Sigmoid colon (tissue), 4 donors: ENCODE measurements around the gene ELOB.

Experiments
- EP300 ChIP-seq, 4 donors: sonication (generic); formaldehyde crosslinking; IDR thresholded peaks; one replicate each; pipeline ENCODE4 v1.6.1; 2017; ENCODE audit warnings: antibody characterized with exemption in 4 of 4
- POLR2A ChIP-seq, 2 donors: fragments of 450-650 bp; IDR thresholded peaks; one replicate each; pipeline ENCODE4 v1.6.1; 2016; ENCODE audit warnings: antibody characterized with exemption in 2 of 2, mild to moderate bottlenecking in 2 of 2, moderate library complexity in 2 of 2
- POLR2AphosphoS5 ChIP-seq, 4 donors: sonication (generic); formaldehyde crosslinking; IDR thresholded peaks; one replicate each; pipeline ENCODE4 v1.6.1; 2017; ENCODE audit warnings: antibody characterized with exemption in 4 of 4
- TF ChIP-seq, protein P1 (sequence below), 4 experiments: fragments of 450-650 bp in 3 of 4; fragments of 200-600 bp in 1 of 4; IDR thresholded peaks; one replicate each; pipeline ENCODE4 v1.5.1; 2016 to 2019; ENCODE audit warnings: antibody characterized with exemption in 4 of 4, mild to moderate bottlenecking in 3 of 4, moderate library complexity in 2 of 4

DNA sequence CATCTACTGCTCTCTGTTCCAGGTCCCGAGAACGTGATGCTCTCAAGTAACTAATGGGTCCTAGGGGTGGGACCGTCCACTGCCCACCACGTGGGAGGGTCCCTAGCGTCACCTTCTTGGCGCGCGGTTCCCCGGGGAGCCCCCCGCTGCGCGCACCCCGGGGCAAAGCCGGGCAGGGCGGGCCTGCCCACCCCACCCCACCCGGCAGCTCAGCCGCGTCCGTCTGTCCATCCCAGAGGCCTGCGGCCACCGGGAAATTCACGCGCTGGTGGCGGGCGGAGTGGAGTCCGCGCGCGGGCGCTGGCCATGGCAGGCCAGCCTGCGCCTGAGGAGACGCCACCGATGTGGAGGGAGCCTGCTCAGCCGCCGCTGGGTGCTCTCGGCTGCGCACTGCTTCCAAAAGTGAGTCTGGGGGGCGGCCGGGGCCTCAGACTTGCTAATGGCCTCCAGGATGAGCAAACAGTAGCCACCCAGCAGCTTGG, 21.7 kb upstream of the ELOB start:
- TF ChIP-seq, protein P1, sequence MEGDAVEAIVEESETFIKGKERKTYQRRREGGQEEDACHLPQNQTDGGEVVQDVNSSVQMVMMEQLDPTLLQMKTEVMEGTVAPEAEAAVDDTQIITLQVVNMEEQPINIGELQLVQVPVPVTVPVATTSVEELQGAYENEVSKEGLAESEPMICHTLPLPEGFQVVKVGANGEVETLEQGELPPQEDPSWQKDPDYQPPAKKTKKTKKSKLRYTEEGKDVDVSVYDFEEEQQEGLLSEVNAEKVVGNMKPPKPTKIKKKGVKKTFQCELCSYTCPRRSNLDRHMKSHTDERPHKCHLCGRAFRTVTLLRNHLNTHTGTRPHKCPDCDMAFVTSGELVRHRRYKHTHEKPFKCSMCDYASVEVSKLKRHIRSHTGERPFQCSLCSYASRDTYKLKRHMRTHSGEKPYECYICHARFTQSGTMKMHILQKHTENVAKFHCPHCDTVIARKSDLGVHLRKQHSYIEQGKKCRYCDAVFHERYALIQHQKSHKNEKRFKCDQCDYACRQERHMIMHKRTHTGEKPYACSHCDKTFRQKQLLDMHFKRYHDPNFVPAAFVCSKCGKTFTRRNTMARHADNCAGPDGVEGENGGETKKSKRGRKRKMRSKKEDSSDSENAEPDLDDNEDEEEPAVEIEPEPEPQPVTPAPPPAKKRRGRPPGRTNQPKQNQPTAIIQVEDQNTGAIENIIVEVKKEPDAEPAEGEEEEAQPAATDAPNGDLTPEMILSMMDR (IDR thresholded peaks at IDR 0.05), result no peak
- TF ChIP-seq EP300 (IDR thresholded peaks at IDR 0.05) (no peak), POLR2A (IDR thresholded peaks at IDR 0.05) (no peak), POLR2AphosphoS5 (IDR thresholded peaks at IDR 0.05) (no peak)
